ENCODE data around the gene SPAG5. TPM values are rescaled to one million over a fixed set of nuclear protein-coding genes. Genes with fewer than 3 reads are reported as not detected.

SPAG5 gene
- polyA plus RNA-seq, 1 donor from 2014 or later: 19.9 TPM

DNA sequence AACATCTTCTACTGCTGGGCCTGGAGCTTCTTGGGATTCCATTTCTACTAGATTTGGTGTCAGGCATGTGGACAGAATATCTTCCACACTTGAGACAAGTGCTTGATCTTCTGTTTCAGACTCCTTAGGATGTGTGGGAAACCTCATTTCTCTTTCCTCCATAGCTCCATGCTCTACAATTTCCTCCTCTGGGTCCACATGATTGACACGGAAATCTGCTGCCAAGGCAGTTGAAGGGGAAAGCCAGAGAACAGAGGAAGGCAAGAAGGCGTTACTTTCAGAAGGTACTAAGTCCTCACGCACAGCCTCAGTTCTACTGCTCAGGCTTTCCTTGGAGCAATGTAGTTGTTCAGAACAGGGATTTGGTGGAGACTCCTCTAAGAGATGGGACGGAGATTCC lies 6.6 kb downstream of the SPAG5 start:
- Histone ChIP-seq H4K20me1 (ENCODE audit: insufficient read depth) (no peaks in the 10 kb centered on the region), H3K36me3 (ENCODE audit: insufficient read depth, low read length) (no peaks in the 10 kb centered on the region), H3K4me2 (ENCODE audit: low read length) (no peak overlapping the region), H3K9ac (ENCODE audit: low read length) (no peak overlapping the region), H3K27me3 (ENCODE audit: insufficient read depth, low read depth, low read length) (no peaks in the 10 kb centered on the region), H3K9me3 (ENCODE audit: low read length) (no peaks in the 10 kb centered on the region), H3K4me3 (ENCODE audit: low read length) (no peak overlapping the region), H3K79me2 (replicated peaks; ENCODE audit: insufficient read depth, low read length) (no peaks in the 10 kb centered on the region), H3K27ac (ENCODE audit: low read length) (no peak overlapping the region), H2AFZ (ENCODE audit: low read depth, low read length) (no peak overlapping the region), H3F3A (ENCODE audit: insufficient read depth, low read length, poor library complexity, severe bottlenecking) (no peaks in the 10 kb centered on the region), H3K9me2 (ENCODE audit: insufficient read depth, low read length) (no peaks in the 10 kb centered on the region)
- TF ChIP-seq CTCF (IDR thresholded peaks at IDR 0.05; ENCODE audit: poor library complexity, severe bottlenecking): no peak
- no peak for TF ChIP-seq EZH2 (IDR thresholded peaks at IDR 0.05; ENCODE audit: borderline replicate concordance, insufficient read depth, low read length, poor library complexity, severe bottlenecking)
- no peak for TF ChIP-seq SMC3 (conservative IDR thresholded peaks at IDR 0.05; ENCODE audit: poor library complexity)
- TF ChIP-seq MXI1 (conservative IDR thresholded peaks at IDR 0.05; ENCODE audit: poor library complexity, severe bottlenecking): no peak
- TF ChIP-seq RAD21 (conservative IDR thresholded peaks at IDR 0.05): no peak

DNA sequence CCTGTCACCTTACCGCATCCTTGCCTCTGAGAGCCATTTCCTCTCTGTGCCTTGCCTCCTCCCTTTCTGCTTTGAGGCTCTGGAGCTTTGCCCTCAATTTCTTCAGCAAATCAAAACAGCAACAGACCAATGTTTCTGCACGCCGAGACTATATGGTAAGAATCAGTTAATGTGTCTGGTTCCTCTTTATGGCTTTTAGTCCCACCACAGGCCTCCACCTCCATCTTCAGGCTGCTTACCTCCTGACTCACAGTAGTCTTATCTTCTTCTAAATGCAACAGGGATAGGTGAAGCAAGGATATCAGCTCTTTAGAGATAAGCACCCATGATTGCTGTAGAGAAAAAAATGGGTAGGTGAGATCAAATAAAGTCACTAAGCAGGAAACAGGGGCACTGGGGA lies 13.0 kb downstream of the SPAG5 start:
- no peaks in the 10 kb centered on the region for H3K9me3 ChIP-seq (ENCODE audit: low read length)
- no peak overlapping the region for H3K4me2 ChIP-seq (ENCODE audit: low read length)
- H3F3A ChIP-seq (ENCODE audit: insufficient read depth, low read length, poor library complexity, severe bottlenecking): no peaks in the 10 kb centered on the region
- H3K4me3 ChIP-seq (ENCODE audit: low read length): no peak overlapping the region
- H4K20me1 ChIP-seq (ENCODE audit: insufficient read depth): no peaks in the 10 kb centered on the region
- H3K79me2 ChIP-seq (replicated peaks; ENCODE audit: insufficient read depth, low read length): no peaks in the 10 kb centered on the region
- no peaks in the 10 kb centered on the region for H3K36me3 ChIP-seq (ENCODE audit: insufficient read depth, low read length)
- H3K27ac ChIP-seq (ENCODE audit: low read length): no peak overlapping the region
- no peaks in the 10 kb centered on the region for H3K9me2 ChIP-seq (ENCODE audit: insufficient read depth, low read length)
- no peaks in the 10 kb centered on the region for H3K27me3 ChIP-seq (ENCODE audit: insufficient read depth, low read depth, low read length)
- no peak overlapping the region for H2AFZ ChIP-seq (ENCODE audit: low read depth, low read length)
- TF ChIP-seq MXI1 (conservative IDR thresholded peaks at IDR 0.05; ENCODE audit: poor library complexity, severe bottlenecking) (no peak), TAF1 (IDR thresholded peaks at IDR 0.05; ENCODE audit: low read depth) (no peak), CTCF (IDR thresholded peaks at IDR 0.05; ENCODE audit: poor library complexity, severe bottlenecking) (no peak), POLR2AphosphoS5 (IDR thresholded peaks at IDR 0.05) (no peak), RAD21 (conservative IDR thresholded peaks at IDR 0.05) (no peak), EZH2 (IDR thresholded peaks at IDR 0.05; ENCODE audit: borderline replicate concordance, insufficient read depth, low read length, poor library complexity, severe bottlenecking) (no peak), EP300 (conservative IDR thresholded peaks at IDR 0.05; ENCODE audit: poor library complexity, severe bottlenecking) (no peak), SMC3 (conservative IDR thresholded peaks at IDR 0.05; ENCODE audit: poor library complexity) (no peak)
- TF ChIP-seq, protein P1, sequence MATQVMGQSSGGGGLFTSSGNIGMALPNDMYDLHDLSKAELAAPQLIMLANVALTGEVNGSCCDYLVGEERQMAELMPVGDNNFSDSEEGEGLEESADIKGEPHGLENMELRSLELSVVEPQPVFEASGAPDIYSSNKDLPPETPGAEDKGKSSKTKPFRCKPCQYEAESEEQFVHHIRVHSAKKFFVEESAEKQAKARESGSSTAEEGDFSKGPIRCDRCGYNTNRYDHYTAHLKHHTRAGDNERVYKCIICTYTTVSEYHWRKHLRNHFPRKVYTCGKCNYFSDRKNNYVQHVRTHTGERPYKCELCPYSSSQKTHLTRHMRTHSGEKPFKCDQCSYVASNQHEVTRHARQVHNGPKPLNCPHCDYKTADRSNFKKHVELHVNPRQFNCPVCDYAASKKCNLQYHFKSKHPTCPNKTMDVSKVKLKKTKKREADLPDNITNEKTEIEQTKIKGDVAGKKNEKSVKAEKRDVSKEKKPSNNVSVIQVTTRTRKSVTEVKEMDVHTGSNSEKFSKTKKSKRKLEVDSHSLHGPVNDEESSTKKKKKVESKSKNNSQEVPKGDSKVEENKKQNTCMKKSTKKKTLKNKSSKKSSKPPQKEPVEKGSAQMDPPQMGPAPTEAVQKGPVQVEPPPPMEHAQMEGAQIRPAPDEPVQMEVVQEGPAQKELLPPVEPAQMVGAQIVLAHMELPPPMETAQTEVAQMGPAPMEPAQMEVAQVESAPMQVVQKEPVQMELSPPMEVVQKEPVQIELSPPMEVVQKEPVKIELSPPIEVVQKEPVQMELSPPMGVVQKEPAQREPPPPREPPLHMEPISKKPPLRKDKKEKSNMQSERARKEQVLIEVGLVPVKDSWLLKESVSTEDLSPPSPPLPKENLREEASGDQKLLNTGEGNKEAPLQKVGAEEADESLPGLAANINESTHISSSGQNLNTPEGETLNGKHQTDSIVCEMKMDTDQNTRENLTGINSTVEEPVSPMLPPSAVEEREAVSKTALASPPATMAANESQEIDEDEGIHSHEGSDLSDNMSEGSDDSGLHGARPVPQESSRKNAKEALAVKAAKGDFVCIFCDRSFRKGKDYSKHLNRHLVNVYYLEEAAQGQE (IDR thresholded peaks at IDR 0.05; ENCODE audit: borderline replicate concordance): no peak
- no peak overlapping the region for H3K9ac ChIP-seq (ENCODE audit: low read length)
